OCI-LY7 (cell line): ENCODE data around the gene RFK.

Experiments
- CTCF ChIP-seq: fragments of 200-600 bp; sonication (generic); conservative IDR thresholded peaks from 2 replicates; pipeline ENCODE4 v1.5.1; 2014; ENCODE audit warnings: mild to moderate bottlenecking, antibody characterized with exemption, low read length, moderate library complexity, mixed read lengths
- EZH2phosphoT487 ChIP-seq: fragments of 200-600 bp; sonication (generic); IDR thresholded peaks from 2 replicates; pipeline ENCODE4 v1.6.1; 2018; ENCODE audit warnings: low read depth, borderline replicate concordance, mild to moderate bottlenecking, mixed run types, antibody characterized with exemption, low read length, moderate library complexity, mixed read lengths

- TF ChIP-seq CTCF (no peak), EZH2phosphoT487 (no peak)
These were observed 28.0 kb downstream of the RFK start for GRCh38 chr9:76366275-76366674.
